DND-41 (cell line): ENCODE data around the gene CCDC137.

ENCODE experiments used
- EZH2 ChIP-seq: IDR thresholded peaks from 3 replicates; pipeline ENCODE4 v1.6.1; 2012; ENCODE audit warnings: borderline replicate concordance, low read depth, mild to moderate bottlenecking, moderate library complexity, low read length, inconsistent platforms; ENCODE audit not compliant: severe bottlenecking
- TF ChIP-seq, protein P1 (sequence below): IDR thresholded peaks from 2 replicates; pipeline ENCODE4 v1.5.1; 2012; ENCODE audit warnings: borderline replicate concordance, low read length, moderate library complexity, mild to moderate bottlenecking; ENCODE audit not compliant: poor library complexity, severe bottlenecking; ENCODE audit errors: extremely low read depth

DNA sequence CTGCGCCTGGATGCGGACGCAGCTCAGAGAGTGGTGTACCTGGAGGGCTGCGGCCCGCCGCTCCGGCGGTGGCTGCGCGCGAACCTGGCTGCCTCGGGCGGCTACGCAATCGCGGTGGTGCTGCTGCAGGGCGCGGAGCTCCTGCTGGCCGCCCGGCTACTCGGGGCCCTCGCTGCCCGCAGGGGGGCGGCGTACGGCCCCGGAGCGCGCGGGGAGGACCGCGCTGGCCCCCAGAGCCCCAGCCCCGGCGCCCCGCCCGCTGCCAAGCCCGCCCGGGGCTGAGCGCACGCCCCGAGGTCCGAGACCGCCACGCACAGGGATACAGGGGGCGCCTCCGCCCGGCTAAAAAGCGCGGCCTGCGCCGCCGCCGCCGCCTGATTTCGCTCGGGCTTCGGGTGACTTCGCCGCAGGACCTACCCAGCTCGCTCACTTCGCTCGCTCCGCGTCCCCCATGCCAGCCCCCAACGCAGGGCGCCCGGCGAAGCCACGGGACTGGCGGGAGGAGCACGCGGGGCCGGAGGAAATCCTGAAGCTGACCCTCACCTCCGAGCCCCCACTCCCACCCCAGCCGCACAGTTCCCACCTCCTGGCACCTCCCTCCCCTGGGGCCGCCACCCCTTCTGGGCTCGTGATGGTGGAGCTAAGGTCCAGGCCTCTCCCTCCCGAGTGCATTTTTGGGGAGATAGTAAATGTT is 18.4 kb upstream of the CCDC137 start:
- TF ChIP-seq, protein P1, sequence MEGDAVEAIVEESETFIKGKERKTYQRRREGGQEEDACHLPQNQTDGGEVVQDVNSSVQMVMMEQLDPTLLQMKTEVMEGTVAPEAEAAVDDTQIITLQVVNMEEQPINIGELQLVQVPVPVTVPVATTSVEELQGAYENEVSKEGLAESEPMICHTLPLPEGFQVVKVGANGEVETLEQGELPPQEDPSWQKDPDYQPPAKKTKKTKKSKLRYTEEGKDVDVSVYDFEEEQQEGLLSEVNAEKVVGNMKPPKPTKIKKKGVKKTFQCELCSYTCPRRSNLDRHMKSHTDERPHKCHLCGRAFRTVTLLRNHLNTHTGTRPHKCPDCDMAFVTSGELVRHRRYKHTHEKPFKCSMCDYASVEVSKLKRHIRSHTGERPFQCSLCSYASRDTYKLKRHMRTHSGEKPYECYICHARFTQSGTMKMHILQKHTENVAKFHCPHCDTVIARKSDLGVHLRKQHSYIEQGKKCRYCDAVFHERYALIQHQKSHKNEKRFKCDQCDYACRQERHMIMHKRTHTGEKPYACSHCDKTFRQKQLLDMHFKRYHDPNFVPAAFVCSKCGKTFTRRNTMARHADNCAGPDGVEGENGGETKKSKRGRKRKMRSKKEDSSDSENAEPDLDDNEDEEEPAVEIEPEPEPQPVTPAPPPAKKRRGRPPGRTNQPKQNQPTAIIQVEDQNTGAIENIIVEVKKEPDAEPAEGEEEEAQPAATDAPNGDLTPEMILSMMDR: no peak
- TF ChIP-seq EZH2: no peak
